GM12865 (cell line): ENCODE results near the gene ALDH3B2.
"Not testable (repeated sequence)": the region's sequence is repeated elsewhere in the genome, so short reads cannot be mapped to it uniquely, and the experiment has no call there.

Source experiments
- DNase-seq: peaks from one replicate; pipeline ENCODE4 v3.0.0; 2010; ENCODE audit warnings: low read depth
- H3K4me3 ChIP-seq: 2 replicates; pipeline ENCODE4 v1.5.1; 2011; ENCODE audit warnings: mild to moderate bottlenecking, low read depth, low read length, control low read depth
- CTCF ChIP-seq: IDR thresholded peaks from 2 replicates; pipeline ENCODE4 v1.5.1; 2011; ENCODE audit warnings: low read length, control low read depth, low read depth, inconsistent platforms; ENCODE audit not compliant: insufficient read depth; ENCODE audit errors: missing control alignments

The ALDH3B2 gene

GRCh38 chr11:67663532-67664212 lies 10.8 kb downstream of the ALDH3B2 start:
- no peak for DNase-seq
- TF ChIP-seq CTCF: no peak
- no peak overlapping the region for H3K4me3 ChIP-seq

- H3K4me3 ChIP-seq: no peak overlapping the region
- DNase-seq: no peak
- TF ChIP-seq CTCF: no peak
These were observed 11.4 kb downstream of the ALDH3B2 start for GRCh38 chr11:67662835-67663531.

GRCh38 chr11:67662142-67662834 lies 12.1 kb downstream of the ALDH3B2 start:
- TF ChIP-seq CTCF: no peak

GRCh38 chr11:67660752-67661151 lies 13.7 kb downstream of the ALDH3B2 start:
- not testable (repeated sequence) for H3K4me3 ChIP-seq, DNase-seq

More at GRCh38 chr11:67662142-67662834, 12.1 kb downstream of the ALDH3B2 start:
- no peak for DNase-seq
- no peak overlapping the region for H3K4me3 ChIP-seq

GRCh38 chr11:67659651-67660165 lies 14.7 kb downstream of the ALDH3B2 start:
- DNase-seq, H3K4me3 ChIP-seq: not testable (repeated sequence)

- no peak overlapping the region for H3K4me3 ChIP-seq
These were observed 17.1 kb downstream of the ALDH3B2 start for GRCh38 chr11:67657300-67657699.

GRCh38 chr11:67656278-67656922 lies 18.0 kb downstream of the ALDH3B2 start:
- no peak overlapping the region for H3K4me3 ChIP-seq
- DNase-seq: peak; percentile 77
- TF ChIP-seq CTCF: no peak

More at GRCh38 chr11:67657300-67657699, 17.1 kb downstream of the ALDH3B2 start:
- peak; percentile 48 for DNase-seq
- no peak for TF ChIP-seq CTCF
